Posterior vena cava (tissue), 2 donors: ENCODE results near the gene LOXHD1. TPM values are rescaled to one million over a fixed set of nuclear protein-coding genes. Genes with fewer than 3 reads are reported as not detected.

Source experiments
- DNase-seq: peaks from one replicate; pipeline ENCODE4 v3.0.0-alpha.2; 2020; ENCODE audit warnings: low spot score
- intact Hi-C, 2 donors: fragments of 100-400 bp; cut with DNase I; formaldehyde crosslinking; loops; one replicate each; pipeline versions ENCODE4 v1.14.1 to v1.14.2; 2022 to 2023
- total RNA-seq, 2 donors: library from RNA; stranded (reverse); fragmentation: NEBNext Ultra II Directional; extraction: Animal tissue kit (Norgen Biotek cat#: 25700); gene quantifications; one replicate each; pipeline ENCODE4 v1.2.1, GENCODE V29; 2021
- donor health status: DM: yes; HTN: yes; CAD: no.
- donor health status: DM: yes; HTN: yes; CAD: no.

LOXHD1 gene
- total RNA-seq, 2 donors from 2014 or later: 0.37 to 0.38 TPM

GRCh38 chr18:46559946-46560670, 96.9 kb downstream of the LOXHD1 start:
- no peak for DNase-seq
- intact Hi-C loops: no loop called here

GRCh38 chr18:46559296-46559695, 97.7 kb downstream of the LOXHD1 start:
- intact Hi-C loops: no loop called here

GRCh38 chr18:46556590-46557206, 100.3 kb downstream of the LOXHD1 start:
- DNase-seq: no peak
- intact Hi-C loops: no loop called here

More at GRCh38 chr18:46559296-46559695, 97.7 kb downstream of the LOXHD1 start:
- DNase-seq: no peak

GRCh38 chr18:46555724-46556123, 101.3 kb downstream of the LOXHD1 start:
- intact Hi-C loops: no loop called here
- DNase-seq: no peak

- DNase-seq: no peak
- intact Hi-C loops: no loop called here
These were observed 101.8 kb downstream of the LOXHD1 start for GRCh38 chr18:46555213-46555612.

- no peak for DNase-seq
- intact Hi-C loops: no loop called here
These were observed 102.5 kb downstream of the LOXHD1 start for GRCh38 chr18:46554406-46555080.

GRCh38 chr18:46550609-46551008, 106.4 kb downstream of the LOXHD1 start:
- no peak for DNase-seq
- intact Hi-C loops: no loop called here

GRCh38 chr18:46547520-46547919, 109.5 kb downstream of the LOXHD1 start:
- no peak for DNase-seq
- intact Hi-C loops: no loop called here

- intact Hi-C loops: no loop called here
- DNase-seq: no peak
These were observed 110.8 kb downstream of the LOXHD1 start for GRCh38 chr18:46546111-46546640.

GRCh38 chr18:46542545-46542944, 114.5 kb downstream of the LOXHD1 start:
- DNase-seq: no peak
- intact Hi-C loops: no loop called here

GRCh38 chr18:46541626-46542189, 115.3 kb downstream of the LOXHD1 start:
- intact Hi-C loops: no loop called here
- no peak for DNase-seq

- no peak for DNase-seq
- intact Hi-C loops: no loop called here
These were observed 118.6 kb downstream of the LOXHD1 start for GRCh38 chr18:46538376-46538775.

GRCh38 chr18:46536215-46536874, 120.7 kb downstream of the LOXHD1 start:
- DNase-seq: no peak
- intact Hi-C loops: no loop called here

- intact Hi-C loops: no loop called here
- DNase-seq: no peak
These were observed 125.5 kb downstream of the LOXHD1 start for GRCh38 chr18:46531482-46531881.

- intact Hi-C loops: no loop called here
- no peak for DNase-seq
These were observed 129.0 kb downstream of the LOXHD1 start for GRCh38 chr18:46528037-46528436.

GRCh38 chr18:46519870-46520269, 137.2 kb downstream of the LOXHD1 start:
- DNase-seq: no peak
- intact Hi-C loops: loop anchor here in 1 of 2 donors (5.0 kb wide), 1 partner anchor 752 kb away; no protein-coding TSS in a partner anchor

- DNase-seq: no peak
- intact Hi-C loops: no loop called here
These were observed 138.6 kb downstream of the LOXHD1 start for GRCh38 chr18:46518438-46518837.

- DNase-seq: no peak
- intact Hi-C loops: no loop called here
These were observed 140.5 kb downstream of the LOXHD1 start for GRCh38 chr18:46516555-46516954.

- intact Hi-C loops: no loop called here
- DNase-seq: no peak
These were observed 146.6 kb downstream of the LOXHD1 start for GRCh38 chr18:46510386-46510785.
